Activated CD8-positive, alpha-beta memory T cell treated with anti-CD3 and anti-CD28 coated beads for 1 hour (primary cell): ENCODE data around the gene PHETA1.

Experiments
- DNase-seq, 2 donors: peaks; one replicate each; pipeline ENCODE4 v3.0.0-alpha.2; 2020; ENCODE audit warnings: low read depth in 1 of 2; ENCODE audit errors: extremely low read depth in 1 of 2

PHETA1 gene

DNA sequence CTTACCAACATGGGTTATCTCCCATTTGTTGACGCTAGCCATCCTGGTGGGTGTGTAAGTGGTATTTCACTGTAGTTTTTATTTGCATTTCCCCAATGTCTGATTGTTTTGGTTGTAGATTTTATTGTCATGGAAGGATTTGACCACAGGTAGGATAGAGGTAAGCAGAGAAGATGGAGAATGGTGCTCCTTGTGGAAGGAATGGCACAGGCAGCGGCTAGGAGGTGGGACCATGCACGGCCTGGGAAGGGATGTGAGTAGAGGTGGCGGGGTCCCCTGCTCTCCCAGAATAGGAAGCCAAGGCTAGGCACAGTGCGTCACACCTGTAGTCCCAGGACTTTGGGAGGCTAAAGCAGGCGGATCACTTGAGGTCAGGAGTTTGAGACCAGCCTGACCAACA, 41.4 kb downstream of the PHETA1 start:
- no peak for DNase-seq

DNA sequence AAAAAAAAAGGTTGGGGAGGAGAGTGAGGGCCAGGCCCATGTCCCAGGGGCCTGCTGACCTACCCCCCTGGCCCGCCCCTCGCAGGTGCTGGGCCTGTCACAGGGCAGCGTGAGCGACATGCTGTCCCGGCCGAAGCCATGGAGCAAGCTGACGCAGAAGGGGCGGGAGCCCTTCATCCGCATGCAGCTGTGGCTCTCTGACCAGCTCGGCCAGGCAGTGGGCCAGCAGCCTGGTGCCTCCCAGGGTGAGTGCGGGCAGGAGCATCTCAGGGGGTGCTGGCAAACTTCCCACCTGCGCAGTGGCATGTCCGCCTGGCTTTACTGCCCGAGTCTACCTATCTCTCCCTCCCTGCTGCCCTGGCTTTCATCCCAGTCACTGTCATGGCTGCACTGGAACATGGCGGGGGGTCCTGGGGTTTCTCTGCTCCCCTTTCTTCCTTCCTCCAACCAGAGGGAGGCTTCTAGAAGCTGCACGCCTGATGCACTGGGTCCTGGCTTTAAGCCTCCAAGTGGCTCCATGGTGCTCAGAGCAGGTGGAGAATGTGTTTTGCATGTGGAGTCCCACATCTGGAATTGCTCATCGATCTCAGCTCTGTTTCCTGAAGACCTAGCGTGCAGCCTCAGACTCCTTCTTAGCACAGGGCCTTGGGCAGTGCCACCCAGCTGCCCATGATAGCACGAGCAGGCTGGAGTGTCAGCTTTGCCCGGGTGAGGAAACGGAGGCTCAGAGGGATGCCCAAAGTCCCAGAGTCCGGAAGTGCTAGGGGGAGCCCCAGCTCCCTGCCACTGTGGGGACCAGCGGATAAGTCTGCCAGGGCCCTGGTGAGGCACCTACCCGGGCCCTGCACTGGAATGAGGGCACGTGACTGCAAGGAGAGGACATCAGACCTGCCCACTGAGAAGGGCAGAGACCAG, 46.3 kb downstream of the PHETA1 start:
- no peak for DNase-seq

DNA sequence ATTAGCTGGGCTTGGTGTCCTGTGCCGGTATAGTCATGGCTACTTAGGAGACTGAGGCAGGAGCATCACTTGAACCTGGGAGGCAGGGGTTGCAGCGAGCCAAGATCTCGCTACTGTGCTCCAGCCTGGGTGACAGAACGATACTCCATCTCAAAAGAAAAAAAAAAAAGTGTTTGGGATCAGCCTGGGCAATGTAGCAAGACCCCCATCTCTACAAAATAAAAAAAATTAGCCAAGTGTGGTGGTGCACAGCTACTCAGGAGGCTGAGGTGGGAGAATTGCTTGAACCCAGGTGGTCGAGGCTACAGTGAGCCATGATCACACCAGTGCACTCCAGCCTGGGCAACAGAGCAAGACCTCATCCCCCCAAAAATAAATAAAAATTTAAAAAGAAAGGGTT, 47.6 kb downstream of the PHETA1 start:
- DNase-seq, result no peak

DNA sequence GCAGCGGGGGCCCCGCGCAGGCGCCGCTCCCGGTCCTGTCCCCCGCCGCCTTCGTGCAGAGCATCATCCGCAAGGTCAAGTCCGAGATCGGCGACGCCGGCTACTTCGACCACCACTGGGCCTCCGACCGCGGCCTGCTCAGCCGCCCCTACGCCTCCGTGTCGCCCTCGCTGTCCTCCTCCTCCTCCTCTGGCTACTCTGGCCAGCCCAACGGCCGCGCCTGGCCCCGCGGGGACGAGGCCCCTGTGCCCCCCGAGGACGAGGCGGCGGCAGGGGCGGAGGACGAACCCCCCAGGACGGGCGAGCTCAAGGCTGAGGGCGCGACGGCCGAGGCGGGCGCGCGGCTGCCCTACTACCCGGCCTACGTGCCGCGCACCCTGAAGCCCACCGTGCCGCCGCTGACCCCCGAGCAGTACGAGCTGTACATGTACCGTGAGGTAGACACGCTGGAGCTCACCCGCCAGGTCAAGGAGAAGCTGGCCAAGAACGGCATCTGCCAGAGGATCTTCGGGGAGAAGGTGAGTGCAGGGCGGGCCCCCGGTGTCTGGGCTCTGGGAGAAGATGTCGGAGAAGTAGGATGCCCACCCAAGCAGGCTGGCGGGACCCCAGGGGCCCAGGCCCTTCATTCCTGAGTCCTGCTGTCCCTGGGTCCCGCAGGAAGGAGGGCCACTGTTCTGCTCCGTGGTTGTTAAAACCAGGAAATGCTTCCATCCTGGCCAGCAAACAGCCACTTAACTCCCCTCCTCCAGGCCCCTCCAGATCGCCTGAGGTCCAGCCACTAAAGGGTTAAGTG, 48.4 kb downstream of the PHETA1 start:
- no peak for DNase-seq

DNA sequence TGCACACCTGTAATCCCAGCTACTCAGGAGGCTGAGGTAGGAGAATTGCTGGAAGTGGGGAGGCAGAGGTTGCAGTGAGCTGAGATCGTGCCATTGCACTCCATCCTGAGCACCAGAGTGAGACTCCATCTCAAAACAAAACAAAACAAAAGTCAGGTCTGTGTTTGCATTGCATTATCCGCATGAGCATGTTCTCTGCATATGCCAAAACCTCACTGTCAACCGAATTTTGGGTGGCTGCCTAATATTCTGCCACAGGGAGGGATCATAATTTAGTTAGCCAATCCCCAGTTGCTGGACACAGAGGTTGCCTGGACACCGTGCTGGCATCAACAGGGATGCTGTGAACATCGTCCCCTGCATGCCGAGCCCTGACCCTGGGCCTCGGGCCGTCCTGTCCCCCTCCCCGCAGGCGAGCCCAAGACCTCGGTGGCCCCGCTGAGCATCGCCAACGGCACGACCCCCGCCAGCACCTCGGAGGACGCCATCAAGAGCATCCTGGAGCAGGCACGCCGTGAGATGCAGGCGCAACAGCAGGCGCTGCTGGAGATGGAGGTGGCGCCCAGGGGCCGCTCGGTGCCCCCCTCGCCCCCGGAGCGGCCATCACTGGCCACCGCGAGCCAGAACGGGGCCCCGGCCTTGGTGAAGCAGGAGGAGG, 49.2 kb downstream of the PHETA1 start:
- DNase-seq, result no peak

DNA sequence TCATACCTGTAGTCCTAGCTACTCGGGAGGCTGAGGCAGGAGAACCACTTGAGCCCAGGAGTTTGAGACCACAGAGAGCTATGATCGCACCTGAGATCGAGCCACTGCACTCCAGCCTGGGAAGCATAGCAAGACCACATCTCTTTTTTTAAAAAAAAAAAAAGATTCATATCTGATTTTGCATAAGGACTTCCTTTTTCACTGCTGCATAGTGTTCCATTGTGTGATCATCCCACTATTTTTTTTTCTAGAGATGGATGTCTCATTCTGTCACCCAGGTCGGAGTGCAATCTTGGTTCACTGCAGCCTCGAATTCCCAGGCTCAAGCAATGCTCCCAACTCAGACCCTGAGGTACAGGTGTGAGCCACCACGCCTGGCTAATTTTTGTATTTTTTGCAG, 50.4 kb downstream of the PHETA1 start:
- DNase-seq, result no peak

DNA sequence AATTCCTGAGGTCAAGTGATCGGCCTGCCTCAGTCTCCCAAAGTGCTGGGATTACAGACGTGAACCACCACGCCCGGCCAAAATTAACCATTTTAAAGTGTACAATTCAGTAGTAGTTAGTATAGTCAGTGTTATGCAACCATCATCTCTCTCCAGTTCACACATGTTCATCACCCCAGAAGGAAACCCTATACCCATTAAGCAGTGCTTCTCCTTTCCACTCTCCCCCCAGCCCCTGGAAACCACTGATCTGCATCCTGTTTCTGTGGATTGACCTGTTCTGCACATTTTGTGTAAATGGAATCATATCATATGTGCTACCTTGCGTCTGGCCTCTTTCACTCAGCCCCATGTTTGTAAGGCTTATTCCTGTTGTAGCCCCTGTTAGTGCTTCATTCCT, 52.2 kb downstream of the PHETA1 start:
- DNase-seq, result no peak

DNA sequence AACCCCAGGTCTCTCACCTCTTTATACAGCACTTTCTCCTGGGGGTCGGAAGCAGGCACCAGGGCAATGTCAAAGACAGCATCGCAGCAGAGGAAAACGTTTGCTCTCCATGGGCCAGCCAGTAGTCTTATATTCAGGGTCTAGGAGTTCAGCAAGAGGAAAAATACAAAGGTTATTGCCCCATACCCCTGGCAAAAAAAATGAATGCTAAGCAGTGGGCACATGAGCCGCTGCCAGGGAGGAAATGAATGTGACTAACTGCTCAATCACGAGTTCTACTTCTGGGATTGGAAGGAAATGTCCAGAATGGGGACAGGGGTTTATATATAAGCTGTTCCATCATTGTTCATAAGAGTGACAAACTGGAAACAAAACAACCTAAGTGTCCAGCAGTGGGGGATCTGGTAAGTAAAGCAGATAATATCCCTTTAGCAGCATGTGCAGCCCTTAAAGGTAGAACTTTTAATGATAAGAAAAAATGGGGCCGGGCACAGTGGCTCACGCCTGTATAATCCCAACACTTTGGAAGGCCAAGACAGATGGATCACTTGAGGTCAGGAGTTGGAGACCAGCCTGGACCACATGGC, 53.8 kb downstream of the PHETA1 start:
- no peak for DNase-seq

DNA sequence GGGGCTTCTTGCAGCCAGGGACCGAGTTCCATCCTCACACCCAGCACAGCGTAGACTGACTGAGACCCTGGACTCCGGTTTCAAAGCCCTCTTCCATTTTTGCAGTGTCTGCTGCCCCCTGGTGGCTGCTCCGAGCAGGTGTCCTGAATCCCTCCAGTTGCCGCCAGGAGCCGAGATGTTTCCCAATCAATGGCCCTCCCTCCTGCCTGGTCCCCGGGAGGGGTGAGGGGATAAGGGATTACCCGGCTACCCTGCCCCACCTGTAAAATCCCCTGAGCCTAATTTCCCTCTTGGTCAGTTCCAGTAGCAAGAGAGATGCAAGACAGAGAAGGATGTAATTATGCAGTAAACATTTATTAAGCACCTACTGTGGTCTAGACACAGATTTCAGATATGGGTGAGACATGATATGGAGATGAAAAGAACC, 55.0 kb downstream of the PHETA1 start:
- DNase-seq, result peak; percentile 34 to 67

DNA sequence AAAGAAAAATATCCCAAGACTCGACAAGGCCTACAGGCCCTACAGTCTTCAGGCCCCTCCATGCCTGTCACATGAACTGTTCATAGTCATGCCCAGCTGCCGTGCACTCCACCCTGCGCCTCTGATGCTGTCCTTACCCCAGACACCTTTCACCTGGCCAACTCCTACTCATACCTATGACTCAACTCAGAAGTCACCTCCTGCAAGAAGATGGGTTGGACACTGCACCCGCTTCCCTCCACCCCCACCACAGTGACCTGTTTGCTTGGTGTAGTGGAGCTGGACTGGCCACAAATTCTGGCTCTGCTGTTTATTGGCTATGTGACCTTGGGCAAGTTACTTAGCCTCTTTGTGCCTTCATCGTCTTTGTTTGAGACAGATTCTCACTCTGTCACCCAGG, 56.2 kb downstream of the PHETA1 start:
- no peak for DNase-seq

DNA sequence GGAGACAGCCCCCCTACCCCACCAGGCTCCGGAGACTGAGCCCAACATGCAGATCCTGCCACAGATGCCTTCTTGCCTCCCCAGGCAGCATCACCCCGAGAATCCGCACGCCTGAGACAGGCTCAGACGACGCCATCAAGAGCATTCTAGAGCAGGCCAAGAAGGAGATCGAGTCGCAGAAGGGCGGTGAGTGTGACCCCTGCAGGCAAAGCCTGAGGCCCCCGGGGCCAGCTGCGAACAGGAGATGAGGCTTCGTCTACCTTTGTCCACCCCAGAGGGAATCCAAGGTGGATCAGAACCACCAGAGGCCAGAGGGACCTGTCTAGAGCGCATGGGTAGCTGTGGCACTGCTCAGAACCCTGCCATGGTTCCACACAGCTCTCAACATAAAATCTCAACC, 56.9 kb downstream of the PHETA1 start:
- no peak for DNase-seq

DNA sequence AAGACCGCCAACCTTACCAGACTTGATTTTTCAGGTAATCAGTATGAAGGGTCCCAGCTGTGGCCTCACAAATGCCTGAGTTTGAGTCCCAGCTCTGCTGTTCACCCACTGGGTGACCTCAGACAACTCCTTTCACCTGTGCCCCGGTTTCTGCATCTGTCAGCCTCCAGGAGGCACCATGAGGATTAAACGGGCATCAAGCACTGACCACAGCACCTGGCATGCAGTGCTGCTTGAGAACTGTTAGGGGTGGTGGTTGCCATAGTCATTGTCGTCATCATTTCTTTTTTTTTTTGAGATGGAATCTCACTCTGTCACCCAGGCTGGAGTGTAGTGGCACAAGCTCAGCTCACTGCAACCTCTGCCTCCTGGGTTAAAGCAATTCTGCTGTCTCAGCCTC, 57.9 kb downstream of the PHETA1 start:
- DNase-seq, result no peak
